8988T (cell line): ENCODE data around the gene RAB5A.
"Not testable (repeated sequence)": the region's sequence is repeated elsewhere in the genome, so short reads cannot be mapped to it uniquely, and the experiment has no call there.

ENCODE experiments used
- DNase-seq: peaks from one replicate; pipeline ENCODE4 v3.0.0; 2011

The RAB5A gene, protein sequence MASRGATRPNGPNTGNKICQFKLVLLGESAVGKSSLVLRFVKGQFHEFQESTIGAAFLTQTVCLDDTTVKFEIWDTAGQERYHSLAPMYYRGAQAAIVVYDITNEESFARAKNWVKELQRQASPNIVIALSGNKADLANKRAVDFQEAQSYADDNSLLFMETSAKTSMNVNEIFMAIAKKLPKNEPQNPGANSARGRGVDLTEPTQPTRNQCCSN

DNA sequence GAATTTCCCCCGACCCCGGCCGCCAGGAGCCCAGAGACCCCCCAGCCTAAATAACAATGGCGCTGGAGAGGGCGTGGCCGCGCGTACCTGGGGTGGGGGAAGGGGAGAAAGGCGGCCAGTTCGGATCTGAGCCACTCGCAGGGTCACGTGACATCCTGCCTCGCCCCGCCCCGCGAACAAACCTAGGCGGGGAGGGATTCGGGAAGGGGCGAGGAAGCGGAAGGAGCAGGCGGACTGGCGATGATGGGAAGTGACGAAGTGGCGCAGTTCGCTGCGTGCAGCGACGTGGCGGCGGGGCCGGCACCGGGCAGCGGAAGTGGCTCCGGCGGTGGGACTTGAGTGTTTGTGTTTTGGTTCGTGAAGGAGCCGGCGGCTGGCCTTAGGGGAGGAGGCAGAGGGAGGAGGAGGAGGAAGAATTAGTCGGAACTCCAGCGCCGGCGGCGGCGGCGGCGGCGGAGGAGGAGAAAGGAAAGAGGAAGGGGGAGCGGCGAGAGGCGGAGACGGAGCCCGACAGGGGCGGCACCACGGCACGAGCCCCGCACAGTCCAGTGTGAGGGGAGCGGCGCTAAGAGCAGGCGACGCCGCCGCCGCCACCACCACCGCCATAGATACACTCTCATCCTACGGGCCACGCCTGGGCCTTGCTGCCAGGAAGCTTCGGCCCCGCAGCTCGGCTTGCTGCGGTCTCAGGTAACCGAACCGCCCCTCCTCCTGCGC is at the start of gene RAB5A:
Gene RAB5A (plus strand): TSS at position 266 of the 717 bp plus-strand sequence. CDS start 3,802 bp downstream, outside the sequence.
- DNase-seq = peak; percentile 85

DNA sequence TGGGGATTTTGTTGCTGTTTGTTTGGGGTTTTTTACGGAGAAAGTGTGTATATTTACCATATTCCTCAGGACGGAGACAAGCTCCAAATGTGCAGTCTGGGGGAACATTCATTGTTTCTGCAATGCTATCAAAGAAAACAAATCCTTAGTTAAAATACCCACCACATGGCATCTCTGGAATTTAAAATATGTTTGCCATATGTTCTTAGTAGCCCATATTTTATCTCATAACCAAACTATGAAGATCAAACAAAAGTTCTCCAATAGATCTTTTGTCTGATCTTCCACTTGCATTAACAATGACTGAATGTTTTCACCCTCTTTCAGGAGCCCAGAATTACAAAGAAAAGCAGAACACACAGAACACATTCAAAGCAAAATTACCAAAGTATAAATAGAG is 48.2 kb upstream of the RAB5A start:
- no peak for DNase-seq

DNA sequence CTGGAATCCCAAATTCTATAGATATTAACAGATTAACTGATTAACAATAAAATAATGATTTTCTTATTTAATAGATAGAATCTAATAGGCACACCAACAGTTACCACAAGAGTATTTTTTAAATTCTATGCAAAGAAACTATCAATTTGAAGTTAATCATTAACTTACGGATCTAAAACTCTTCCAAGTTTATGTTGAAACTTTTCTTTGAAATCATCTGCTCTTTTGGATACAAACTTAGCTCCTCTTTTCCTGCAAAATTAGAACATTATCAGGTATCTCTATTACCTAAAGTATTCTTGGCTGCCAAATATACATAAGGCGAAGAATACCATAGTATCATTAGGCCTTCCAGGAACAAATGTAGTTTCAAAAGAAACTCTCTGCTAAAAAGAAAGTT is 47.6 kb upstream of the RAB5A start:
- no peak for DNase-seq

DNA sequence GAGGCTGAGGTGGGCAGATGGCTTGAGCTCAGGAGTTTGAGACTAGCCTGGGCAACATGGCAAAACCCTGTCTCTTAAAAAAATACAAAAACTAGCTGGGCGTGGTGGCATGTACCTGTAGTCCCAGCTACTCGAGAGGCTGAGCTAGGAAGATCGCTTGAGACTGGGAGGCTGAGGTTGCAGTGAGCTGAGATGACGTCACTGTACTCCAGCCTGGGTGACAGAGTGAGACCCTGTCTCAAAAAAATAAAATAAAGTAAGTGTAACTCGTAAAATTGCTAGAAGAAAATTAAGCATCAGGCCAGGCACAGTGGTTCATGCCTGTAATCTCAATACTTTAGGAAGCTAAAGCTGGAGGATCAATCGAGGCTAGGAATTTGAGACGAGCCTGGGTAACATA is 47.1 kb upstream of the RAB5A start:
- DNase-seq = not testable (repeated sequence)

DNA sequence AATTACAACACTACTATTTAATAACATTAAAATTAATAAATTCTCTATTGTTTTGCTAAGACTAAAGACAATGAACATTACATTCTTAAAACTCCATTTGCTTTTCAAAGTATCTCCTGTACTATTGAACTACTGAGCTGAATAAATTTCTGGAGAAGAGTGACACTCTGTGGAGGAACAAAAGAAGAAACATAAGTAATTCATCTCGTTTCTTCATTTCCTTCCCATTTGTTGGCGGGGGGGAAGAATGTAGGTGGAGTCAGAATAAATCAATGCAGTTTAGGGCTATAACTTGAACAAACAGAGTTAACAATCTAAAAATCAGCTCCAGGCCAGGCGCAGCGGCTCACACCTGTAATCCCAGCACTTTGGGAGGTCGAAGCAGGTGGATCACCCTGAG is 45.6 kb upstream of the RAB5A start:
- DNase-seq = no peak

DNA sequence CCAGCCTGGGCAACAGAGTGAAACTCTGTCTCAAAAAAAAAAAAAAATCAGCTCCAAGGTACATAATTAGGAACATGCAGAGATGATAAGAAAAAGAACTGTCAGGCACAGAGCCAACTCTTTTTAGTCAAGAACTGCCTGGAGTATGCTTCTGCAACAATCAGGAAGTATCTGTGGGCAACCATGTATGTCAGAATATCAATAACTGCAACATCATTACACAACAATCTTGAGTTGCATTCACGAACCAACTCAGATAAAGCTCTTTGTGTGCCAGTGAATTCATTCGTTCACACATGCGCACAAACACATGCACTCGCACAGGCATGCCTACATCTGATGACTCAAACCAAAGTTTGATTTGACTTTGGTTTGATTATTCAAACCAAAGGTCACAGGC is 45.0 kb upstream of the RAB5A start:
- DNase-seq = no peak

DNA sequence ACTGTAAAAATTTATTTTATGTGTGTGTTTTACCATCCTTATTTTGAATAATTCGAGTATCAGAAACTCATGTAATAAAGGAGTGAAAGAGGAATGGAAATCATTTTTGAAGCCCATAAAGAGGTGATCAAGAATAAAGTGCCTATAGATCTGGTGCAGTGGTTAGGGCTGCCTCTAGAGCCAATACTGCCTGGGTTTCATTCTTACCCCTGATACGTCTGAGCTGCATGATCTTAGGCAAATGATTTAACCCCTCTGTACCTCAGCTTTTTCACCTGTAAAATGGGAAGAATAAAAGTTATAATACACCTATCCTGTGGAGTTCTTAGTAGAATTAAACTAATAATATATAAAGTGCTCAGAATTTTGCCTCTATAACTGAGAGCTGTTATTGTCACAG is 43.2 kb upstream of the RAB5A start:
- DNase-seq = no peak

DNA sequence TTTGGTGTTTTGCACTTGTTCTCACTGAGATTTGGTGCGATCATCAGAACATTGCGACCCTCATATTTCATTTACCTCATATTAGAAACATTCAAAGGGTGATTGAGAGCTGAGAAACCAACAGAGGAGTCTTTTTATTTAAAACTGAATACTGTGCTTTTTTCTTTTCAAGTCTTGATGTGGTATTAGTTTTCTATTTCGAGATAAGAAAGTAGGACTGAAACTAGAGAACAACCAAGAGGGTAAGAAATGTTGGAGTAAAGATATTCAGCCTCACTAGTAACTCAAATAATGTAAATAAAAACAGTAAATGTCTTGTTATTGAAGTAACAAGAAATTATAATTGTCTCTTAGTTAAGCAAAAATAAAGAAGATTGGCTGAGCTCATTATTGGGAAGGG is 39.4 kb upstream of the RAB5A start:
- DNase-seq = no peak

DNA sequence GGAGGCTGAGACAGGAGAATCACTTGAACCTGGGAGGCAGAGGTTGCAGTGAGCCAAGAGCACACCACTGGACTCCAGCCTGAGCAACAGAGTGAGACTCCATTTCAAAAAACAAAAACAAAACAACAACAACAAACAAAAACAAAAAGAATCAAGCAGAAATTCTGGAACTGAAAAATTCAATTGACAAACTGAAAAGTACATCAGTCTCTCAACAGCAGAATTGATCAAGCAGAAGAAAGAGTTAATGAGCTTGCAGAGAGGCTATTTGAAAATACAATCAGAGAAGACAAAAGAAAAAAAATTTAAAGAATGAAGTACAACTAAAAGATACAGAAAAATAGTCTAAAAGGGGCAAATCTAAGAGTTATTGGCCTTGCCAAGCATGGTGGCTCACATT is 35.4 kb upstream of the RAB5A start:
- no peak for DNase-seq

DNA sequence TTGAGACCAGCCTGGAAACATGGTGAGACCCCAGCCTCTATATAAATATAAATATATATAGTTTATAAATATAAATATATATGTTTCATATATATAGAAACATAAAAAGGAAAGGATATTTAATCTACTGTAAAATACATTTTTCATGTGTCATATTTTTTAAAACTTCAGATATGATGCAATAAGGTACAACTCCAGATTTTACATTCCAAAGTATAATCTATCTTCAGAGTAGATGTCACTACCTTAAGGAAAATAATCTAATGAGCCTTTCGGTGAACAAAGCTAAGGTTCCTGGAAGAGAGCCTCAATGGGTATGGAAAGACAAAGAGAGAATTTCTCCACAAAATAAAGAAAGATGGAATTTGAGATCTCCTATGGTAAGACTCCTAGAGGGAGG is 29.7 kb upstream of the RAB5A start:
- DNase-seq = no peak

DNA sequence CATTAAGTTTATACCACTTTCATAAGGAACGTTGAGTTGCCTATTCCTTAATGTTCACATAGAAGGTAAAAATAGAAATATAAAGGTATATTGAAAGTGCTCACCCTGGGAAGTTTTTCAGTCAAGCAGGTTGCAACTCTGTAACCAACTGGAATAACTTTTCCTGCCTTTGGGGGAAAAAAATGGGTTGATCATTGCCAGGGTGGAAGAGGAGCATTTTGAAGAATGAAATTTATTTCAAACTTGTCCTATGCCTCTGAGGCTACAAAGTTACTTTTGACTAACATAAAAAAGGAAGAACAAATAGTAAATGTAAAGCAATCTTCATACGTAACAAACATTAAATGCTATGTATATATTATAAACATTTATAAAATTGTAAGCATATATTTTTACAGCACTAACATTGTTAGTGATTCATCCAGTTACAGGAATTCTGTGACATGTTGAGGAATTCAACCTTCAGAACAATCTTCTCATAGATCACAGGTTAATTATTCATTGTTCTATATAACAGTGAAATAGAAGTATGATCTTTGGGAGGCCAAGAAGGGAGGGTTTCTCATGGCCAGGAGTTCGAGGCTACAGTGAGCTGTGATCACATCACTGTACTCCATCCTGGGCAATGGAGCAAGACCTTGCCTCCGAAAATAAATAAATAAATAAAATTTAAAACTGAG is 26.4 kb upstream of the RAB5A start:
- DNase-seq = no peak

DNA sequence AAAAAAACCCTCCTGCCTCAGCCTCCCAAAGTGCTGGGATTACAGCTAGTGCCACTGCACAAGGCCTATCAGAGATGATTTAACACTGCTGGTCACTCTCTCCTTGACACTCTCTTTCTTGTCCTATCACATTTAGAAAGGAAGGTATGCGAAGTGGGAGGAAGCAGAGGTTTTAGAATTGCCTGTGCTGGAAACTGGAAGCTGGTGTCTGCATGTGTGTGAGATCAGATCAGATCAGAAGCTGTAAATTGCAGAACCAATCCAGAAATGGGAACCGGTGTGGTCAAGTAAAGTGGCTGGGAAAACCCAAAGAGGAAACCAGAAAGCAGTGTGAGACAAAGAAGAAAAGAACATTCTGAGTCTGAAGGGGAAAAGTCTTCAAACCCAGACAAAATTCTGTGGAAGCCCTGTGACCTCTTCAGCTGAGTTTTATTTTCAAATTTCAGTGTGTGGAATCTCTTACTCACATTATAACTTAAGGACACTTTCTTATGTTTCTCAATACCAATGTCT is 15.7 kb upstream of the RAB5A start:
- DNase-seq = no peak

DNA sequence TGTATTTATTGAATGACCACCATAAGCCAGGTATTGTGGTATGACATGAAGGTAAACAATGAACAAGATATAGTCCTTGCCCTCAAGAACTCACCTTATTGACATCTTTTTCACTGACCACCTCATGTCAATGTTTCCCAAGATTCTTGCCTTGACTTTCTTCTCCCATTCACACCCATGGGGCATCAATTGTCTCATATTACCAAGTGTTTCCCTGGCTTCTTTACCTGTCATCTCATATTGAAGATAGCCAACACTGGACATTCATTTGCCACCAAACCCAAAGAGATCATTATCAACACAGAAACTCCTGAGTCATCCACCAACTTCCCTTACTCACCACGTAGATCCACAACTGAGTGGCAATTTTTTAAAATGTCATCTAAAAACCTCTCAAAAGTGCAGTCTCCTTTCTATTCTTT is 15.1 kb upstream of the RAB5A start:
- no peak for DNase-seq

DNA sequence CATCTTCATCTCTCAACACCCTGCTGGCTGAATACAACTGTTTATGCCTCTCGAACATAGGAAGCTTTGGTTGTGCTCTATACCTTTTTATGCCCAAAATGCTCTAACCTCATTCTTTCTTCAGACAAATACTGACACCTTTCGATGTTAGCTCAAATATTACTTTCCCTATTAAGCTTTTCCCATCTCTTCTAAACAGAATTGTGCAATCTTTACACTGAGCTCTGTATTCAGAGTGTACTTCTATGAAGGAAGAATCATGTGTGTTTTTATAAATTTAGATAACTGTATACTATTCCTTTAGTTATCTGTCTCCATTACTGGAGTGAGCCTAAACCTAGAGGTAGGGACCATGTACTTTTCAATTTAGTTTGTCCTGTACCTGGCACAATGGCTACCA is 14.5 kb upstream of the RAB5A start:
- DNase-seq = no peak

DNA sequence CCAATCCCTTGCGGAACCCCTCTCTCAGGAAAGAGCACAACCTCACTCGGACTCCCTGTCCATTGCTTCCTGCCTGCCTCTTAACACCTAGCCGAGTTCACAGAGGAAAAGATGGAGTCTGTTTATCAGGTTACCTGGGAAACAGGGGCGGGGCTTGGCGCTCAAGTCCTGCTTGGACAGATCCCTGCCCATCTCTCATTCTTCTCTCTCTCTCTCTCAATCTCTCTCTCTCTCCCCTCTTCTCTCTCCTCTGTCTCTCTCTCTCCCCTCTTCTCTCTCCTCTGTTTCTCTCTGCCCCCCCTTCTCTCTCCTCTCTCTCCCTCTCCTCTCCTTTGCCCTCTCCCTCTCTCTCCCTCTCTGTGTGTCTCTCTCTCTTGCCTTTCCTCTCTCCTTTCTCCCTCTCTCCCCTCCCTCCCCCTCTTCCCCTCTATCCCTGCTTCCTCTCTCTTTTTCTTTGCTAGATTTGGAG is 12.8 kb upstream of the RAB5A start, which contains the start of gene EFHB:
Gene EFHB (minus strand): TSS at position 120 of the 469 bp plus-strand sequence. CDS start 199 bp downstream, outside the sequence.
- no peak for DNase-seq

DNA sequence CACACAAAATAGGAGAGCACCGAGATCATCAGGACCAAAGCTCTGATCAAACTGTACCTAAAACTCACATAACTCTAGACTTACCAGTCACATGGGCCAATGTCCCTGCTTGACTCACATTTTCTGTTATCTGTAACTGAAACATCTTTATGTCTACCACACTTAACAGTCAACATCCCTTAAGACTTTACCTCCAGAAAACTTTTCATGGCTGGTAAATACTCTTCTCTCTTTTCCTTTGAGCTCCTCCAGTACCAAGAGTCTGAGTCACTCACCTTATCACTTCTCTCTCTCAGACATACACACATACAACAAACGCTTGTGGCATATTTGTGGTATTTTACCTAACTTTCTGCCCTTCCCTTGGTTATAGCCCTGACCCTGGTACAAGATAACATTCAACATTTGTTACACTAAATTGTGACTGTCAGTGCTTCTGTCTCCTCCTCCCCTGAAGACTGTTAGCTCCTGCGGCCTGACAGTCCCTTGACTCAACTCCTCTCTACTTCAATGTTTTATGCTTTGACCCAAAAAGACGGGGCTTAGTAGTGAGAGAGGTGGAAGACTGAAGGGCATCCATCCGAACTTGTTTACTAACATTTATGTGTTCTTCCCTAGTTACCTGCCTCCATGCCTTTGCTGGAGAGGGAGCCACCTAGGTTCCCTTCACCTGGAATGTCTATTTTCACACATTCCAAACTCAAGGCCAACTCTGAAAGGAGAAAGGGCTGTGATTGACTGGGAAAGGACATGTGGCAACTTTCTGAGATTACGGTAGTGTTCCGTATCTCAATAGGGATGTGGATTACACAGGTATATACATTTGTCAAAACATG is 9.2 kb upstream of the RAB5A start:
- DNase-seq = no peak

DNA sequence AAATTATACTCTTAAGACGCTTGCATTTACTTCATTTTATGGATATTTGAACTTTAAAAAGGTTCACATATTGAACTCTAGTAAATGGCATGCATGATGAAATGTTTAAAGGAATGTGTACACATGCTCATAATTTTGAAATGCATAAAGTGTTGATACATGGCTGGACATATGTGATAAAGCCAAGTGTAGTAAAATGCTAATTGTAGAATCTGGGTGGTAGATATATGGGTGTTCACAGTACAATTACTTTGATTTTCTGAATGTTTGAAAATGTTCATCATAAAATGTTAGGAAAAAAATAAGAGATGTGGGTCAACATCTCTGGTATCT is 8.6 kb upstream of the RAB5A start:
- no peak for DNase-seq

DNA sequence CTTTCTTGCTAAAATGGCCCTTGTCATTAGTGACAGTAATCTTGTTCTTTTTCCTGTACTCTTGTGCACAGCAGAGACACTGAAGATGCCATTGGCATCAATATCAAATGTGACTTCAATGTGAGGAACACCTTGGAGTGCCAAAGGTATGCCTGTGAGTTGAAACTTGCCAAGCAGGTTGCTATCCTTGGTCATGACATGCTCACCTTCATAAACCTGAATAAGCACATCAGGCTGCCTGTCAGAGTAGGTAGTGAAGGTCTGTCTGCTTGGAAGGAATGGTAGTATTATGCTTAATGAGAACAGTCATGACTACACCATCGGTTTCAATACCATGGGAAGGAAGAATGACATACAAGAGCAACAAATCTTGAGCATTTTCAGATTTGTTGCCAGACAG is 6.3 kb upstream of the RAB5A start:
- no peak for DNase-seq

DNA sequence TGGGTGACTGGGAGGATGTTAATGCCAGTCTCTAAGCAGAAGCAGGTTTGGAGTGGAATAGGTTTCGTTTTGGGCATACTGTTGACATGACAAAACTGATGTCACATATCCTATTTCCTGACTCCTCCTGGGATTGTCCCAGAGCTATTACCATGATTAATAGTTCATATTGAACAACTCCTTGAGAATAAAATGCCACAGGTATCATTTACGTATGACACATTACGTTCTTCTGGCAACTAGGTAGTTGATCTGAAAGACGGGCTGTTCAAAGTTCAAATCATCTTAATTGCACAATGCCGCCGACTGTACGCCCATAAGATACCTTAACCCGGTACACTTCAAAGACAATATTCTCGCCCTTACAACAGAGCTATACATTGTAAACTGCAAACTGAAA is 1.4 kb upstream of the RAB5A start:
- no peak for DNase-seq

DNA sequence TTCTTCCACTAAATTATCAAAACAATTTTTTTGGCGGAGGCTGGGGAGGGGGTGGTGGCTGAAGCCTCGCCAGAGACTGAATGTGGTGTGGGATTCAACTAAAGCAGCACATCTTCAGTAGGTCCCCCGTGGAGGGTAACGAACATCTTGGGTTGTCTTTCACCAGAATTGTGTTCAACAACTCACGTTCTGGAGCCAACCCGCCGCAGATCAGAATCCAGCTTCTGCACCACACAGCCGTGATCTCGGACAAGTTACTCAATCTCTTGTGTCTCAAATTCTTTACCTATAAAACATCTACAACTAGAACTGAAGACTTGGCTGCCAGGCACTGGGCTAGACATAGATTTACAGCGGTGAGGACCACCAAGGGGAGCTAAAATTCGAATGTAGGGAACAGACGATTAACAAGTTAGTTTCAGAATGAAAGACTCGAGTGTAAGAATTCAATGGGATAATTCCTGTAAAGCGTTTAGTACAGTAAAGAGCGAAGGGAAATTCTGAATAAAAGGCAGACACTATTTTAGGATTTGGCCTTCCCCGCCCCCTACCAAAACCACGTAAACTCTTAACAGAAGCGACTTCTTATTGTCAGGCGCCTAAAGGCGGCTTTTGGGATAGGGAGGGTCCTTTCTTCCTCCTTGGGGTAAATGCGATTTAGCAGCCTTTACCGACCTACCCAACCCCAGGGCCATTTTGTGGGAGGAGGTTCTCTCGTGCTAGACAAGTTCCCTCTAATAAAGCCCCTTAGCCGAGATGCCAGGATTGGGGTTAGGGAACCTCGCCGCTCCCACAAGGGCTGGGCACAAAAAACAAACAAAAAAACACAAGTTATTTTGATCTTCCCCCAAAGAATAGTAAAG is 697 bp upstream of the RAB5A start:
- no peak for DNase-seq

DNA sequence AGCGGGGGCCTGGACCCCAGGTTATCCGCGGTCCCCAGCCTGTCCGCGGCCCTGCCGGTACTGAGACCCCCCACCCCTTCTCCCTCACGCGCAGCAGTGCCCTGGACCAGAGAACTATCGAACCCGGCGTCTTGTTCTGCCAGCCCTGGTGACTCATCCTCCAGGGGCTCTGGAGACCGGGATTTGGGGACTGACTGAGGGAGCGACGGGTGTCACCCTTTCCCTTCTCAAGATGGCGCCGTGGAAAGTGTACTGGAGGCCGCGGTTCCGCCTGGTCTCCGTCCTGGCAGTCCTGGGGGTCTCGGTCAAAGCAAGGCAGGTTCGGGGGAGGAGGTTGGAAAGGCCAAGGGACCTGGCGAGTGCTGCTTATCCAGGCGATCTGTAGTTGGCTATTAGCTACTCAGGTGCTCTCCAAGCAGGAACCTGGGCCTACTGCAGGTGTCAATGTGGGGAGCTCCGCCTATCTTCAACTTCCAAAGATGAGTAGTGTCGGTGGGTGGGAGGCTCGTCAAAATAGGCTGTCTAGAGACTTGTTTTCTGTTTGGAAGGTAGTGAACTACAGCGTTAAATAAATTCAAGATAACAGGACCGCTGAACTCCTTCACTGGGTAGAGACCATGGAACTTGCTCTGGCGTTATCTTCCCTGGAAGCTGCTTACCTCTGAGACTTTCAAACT is 790 bp downstream of the RAB5A start:
- no peak for DNase-seq

DNA sequence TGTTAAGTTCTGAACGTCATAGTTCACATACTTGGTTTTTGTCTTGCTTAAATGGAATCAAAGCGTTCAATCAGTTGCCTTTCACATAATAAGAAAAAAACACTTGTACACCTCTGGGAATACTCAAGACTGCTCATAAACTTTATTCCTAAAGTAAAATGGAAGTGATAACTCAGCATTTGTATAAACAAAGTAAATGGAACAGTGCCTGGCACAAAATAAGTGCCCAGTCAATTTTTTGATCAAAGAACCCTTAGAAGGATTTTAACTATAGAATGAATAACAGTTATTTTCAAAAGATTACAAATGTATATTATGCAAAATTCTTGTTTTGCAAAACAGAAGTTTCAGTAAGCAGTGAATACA is 1.3 kb downstream of the RAB5A start:
- no peak for DNase-seq
